Measurements from ENCODE around the gene RPL12. TPM values are rescaled to one million over a fixed set of nuclear protein-coding genes. Genes with fewer than 3 reads are reported as not detected.

RPL12 gene
- total and polyA plus RNA-seq, 9 of the 15 experiments (the other 6 are each of a cell fraction or from before 2014, with no cell fraction given) = 1,614 to 4,558 (median 2,531) TPM

- TF ChIP-seq CEBPG (CRISPR knock-in tag; IDR thresholded peaks at IDR 0.05) (0 out of 2 replicates have a peak, but pooled peaks have one; percentile 16), CEBPG (tag; conservative IDR thresholded peaks at IDR 0.05 in 1 of 2, IDR thresholded peaks at IDR 0.05 in 1 of 2) (no peak), CEBPB (tag; IDR thresholded peaks at IDR 0.05) (peak; percentile 66), ZNF23 (CRISPR knock-in tag; IDR thresholded peaks at IDR 0.05) (no peak)
- 78% methylated on average over 8 of the region's 11 CpGs for WGBS (ENCODE audit: insufficient coverage, low coverage, missing lambda C conversion rate)
- Histone ChIP-seq H3K36me3 (ENCODE audit: control insufficient read depth, insufficient read depth, low read length) (peaks cover 11% of the 10 kb centered on the region; the same call in 1 of the 3 replicates), H3K9me1 (ENCODE audit: control insufficient read depth, insufficient read depth, low read length) (no peaks in the 10 kb centered on the region), H3K9me3 (replicated peaks; ENCODE audit: control insufficient read depth, insufficient read depth, low read depth, low read length) (no peaks in the 10 kb centered on the region), H3K27me3 (ENCODE audit: control insufficient read depth in 2 of 2, insufficient read depth in 2 of 2, low read length in 2 of 2) (no peaks in the 10 kb centered on the region), H3K4me3 (no peak overlapping the region), H3K27ac (ENCODE audit: extremely low read depth, low read depth, low read length) (no peak overlapping the region), H3K79me2 (ENCODE audit: control insufficient read depth, insufficient read depth, low read length) (no peaks in the 10 kb centered on the region), H3K9ac (ENCODE audit: insufficient read depth in 1 of 2, low read depth in 2 of 2, low read length in 2 of 2) (peak overlapping the region in 1 of 2 experiments; percentile 58; a peak in 2 of 4 replicates), H3K4me1 (replicated peaks in 1 of 2; ENCODE audit: control insufficient read depth in 2 of 2, insufficient read depth in 2 of 2, low read length in 2 of 2) (peaks cover 0 to 9% of the 10 kb centered on the region in 2 experiments; a peak in 2 of 5 replicates), H2AFZ (ENCODE audit: low read depth, low read length) (no peak overlapping the region), H4K20me1 (replicated peaks; ENCODE audit: control insufficient read depth, insufficient read depth, low read length) (no peaks in the 10 kb centered on the region), H3K4me2 (ENCODE audit: insufficient read depth, low read length) (no peak overlapping the region)
- FAIRE-seq = no peak
- ATAC-seq = no peak
- CTCF ChIA-PET (ENCODE audit: low intra/inter-chr PET ratio) = no interaction called here
- POLR2A ChIA-PET = interaction anchor here (1.0 kb wide), 1 partner anchor 134 kb away, joined by 3 read pairs; no protein-coding TSS in a partner anchor
- DNase-seq (ENCODE audit: extremely low read depth in 1 of 4, low spot score in 3 of 4) = no peak
- in situ Hi-C loops (cut with MboI) (no loop called here), intact Hi-C loops (cut with micrococcal nuclease) (no loop called here)
- no TSS peak for BruUV-seq (replicated peaks)
These were observed 34.8 kb upstream of the RPL12 start for GRCh38 chr9:127485995-127486394.

GRCh38 chr9:127482662-127483061 is 31.5 kb upstream of the RPL12 start:
- no peaks in the 10 kb centered on the region for H3K79me2 ChIP-seq (ENCODE audit: control insufficient read depth, insufficient read depth, low read length)
- peaks cover 26% of the 10 kb centered on the region; the same call in 1 of the 3 replicates for H3K36me3 ChIP-seq (ENCODE audit: control insufficient read depth, insufficient read depth, low read length)
- FAIRE-seq (no peak), DNase-seq (ENCODE audit: extremely low read depth in 1 of 4, low spot score in 3 of 4) (no peak), ATAC-seq (no peak)
- no peaks in the 10 kb centered on the region for H3K9me3 ChIP-seq (replicated peaks; ENCODE audit: control insufficient read depth, insufficient read depth, low read depth, low read length)
- no peaks in the 10 kb centered on the region for H3K27me3 ChIP-seq (ENCODE audit: control insufficient read depth in 2 of 2, insufficient read depth in 2 of 2, low read length in 2 of 2)
- no peak overlapping the region for H3K4me2 ChIP-seq (ENCODE audit: insufficient read depth, low read length)
- H3K4me3 ChIP-seq = no peak overlapping the region
- H2AFZ ChIP-seq (ENCODE audit: low read depth, low read length) = no peak overlapping the region
- in situ Hi-C loops (cut with MboI) (no loop called here), intact Hi-C loops (cut with micrococcal nuclease) (no loop called here)
- BruUV-seq (replicated peaks) = no TSS peak
- H3K9ac ChIP-seq (ENCODE audit: insufficient read depth in 1 of 2, low read depth in 2 of 2, low read length in 2 of 2) = peak overlapping the region in 1 of 2 experiments; percentile 82; a peak in 2 of 4 replicates
- ChIA-PET POLR2A (interaction anchor here (0.6 kb wide), 1 partner anchor 366 kb away, joined by 3 read pairs; no protein-coding TSS in a partner anchor), CTCF (ENCODE audit: low intra/inter-chr PET ratio) (no interaction called here)
- TF ChIP-seq ZFP36 (IDR thresholded peaks at IDR 0.05; ENCODE audit: low read depth, low read length, partially characterized antibody) (peak; percentile 98), ZNF436 (CRISPR knock-in tag; IDR thresholded peaks at IDR 0.05) (peak; percentile 68; the same call in 1 of the 2 replicates), RBM25 (IDR thresholded peaks at IDR 0.05; ENCODE audit: low read depth, low read length, severe bottlenecking) (peak; percentile 78), MCM2 (IDR thresholded peaks at IDR 0.05; ENCODE audit: low read depth) (no peak), NONO (IDR thresholded peaks at IDR 0.05; ENCODE audit: low read depth in 2 of 2, low read length in 1 of 2) (no peak), BCOR (IDR thresholded peaks at IDR 0.05) (peak; percentile 59; the same call in 1 of the 2 replicates)
- peaks cover 0 to 4% of the 10 kb centered on the region in 2 experiments; a peak in 2 of 5 replicates for H3K4me1 ChIP-seq (replicated peaks in 1 of 2; ENCODE audit: control insufficient read depth in 2 of 2, insufficient read depth in 2 of 2, low read length in 2 of 2)
- no peaks in the 10 kb centered on the region for H3K9me1 ChIP-seq (ENCODE audit: control insufficient read depth, insufficient read depth, low read length)
- H3K27ac ChIP-seq (ENCODE audit: extremely low read depth, low read depth, low read length) = no peak overlapping the region
- H4K20me1 ChIP-seq (replicated peaks; ENCODE audit: control insufficient read depth, insufficient read depth, low read length) = no peaks in the 10 kb centered on the region
- 88% methylated on average over 9 of the region's 9 CpGs for WGBS (ENCODE audit: insufficient coverage, low coverage, missing lambda C conversion rate)

All from K562 (cell line).